Placental epithelial cell (primary cell): ENCODE results near the gene C14orf39. TPM values are rescaled to one million over a fixed set of nuclear protein-coding genes. Genes with fewer than 3 reads are reported as not detected.

Experiments used
- total RNA-seq: library from RNA; depleted of rRNA; stranded (reverse); fragments of >200 nt; gene quantifications from 2 replicates; pipeline ENCODE4 v1.2.3, GENCODE V29; 2012

C14orf39 gene
- total RNA-seq: not detected in 2 replicates

GRCh38 chr14:60485598-60486251 is at the start of gene C14orf39:
C14orf39 (minus strand) TSS chr14:60486063; CDS start chr14:60485078, 985 bp downstream.

GRCh38 chr14:60508707-60509437 is 23.0 kb upstream of the C14orf39 start, which contains the start of gene SIX6:
SIX6 (plus strand) TSS chr14:60509146; CDS start chr14:60509399, 253 bp downstream.

Other genes with a start within 250 kb of the C14orf39 start
- gene PPM1A, start 236.8 kb downstream of the C14orf39 start, total RNA-seq: 21.3 and 31.4 TPM in 2 replicates
- not detected in 2 replicates for gene SIX6, start 23.1 kb upstream of the C14orf39 start, total RNA-seq
- not detected in 2 replicates for gene SIX1, start 163.4 kb upstream of the C14orf39 start, total RNA-seq
- gene SIX4, start 238.3 kb upstream of the C14orf39 start, total RNA-seq: 2.7 and 4.1 TPM in 2 replicates
- gene MNAT1, start 248.7 kb upstream of the C14orf39 start, total RNA-seq: 28.1 and 28.7 TPM in 2 replicates